D341Med (cell line): Measurements from ENCODE around the gene MS4A18.
"Not testable (repeated sequence)": the region's sequence is repeated elsewhere in the genome, so short reads cannot be mapped to it uniquely, and the experiment has no call there.

ENCODE experiments used
- DNase-seq: peaks from one replicate; pipeline ENCODE4 v3.0.0; 2012; ENCODE audit warnings: low spot score

MS4A18 gene

GRCh38 chr11:60724420-60724819 is at the start of gene MS4A18:
MS4A18 (plus strand) TSS chr11:60724720.
- no peak for DNase-seq

- not testable (repeated sequence) for DNase-seq
These were observed 46.3 kb upstream of the MS4A18 start for GRCh38 chr11:60678231-60678630.

DNA sequence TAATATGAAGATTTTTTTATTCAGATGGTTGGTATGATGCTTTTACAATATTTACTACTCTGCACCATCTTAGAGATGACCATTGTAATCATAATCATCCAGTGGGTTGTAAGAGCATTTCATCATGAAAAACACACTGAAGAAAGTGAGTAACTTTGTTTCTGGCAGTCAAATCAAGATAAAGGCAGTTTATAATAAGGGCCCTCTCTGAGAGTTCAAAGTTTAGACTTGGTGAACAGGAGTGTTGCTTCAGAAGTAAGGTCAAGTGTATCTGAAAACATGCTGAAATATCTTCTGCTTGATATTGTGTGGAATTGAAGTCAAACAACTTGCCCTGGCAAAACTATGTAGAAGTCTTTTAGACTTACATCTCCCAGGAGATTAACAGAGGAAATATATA is 44.6 kb upstream of the MS4A18 start:
- DNase-seq = no peak

- no peak for DNase-seq
These were observed 43.9 kb upstream of the MS4A18 start for GRCh38 chr11:60680455-60681119.

DNA sequence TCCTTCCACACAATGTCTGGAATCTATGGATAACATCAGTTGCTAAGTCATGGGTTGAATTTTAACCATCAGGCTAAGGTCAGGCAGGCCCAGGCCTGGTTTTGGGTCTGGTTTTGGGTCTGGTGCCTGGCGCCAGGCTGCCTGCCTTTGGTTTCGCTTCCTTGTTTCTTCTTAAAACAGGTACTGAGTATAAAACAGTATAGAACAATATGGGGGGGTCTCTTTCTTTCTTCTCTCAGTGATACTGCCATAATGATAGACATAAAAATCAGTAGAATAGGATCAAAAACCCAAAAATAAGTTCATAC is 40.0 kb upstream of the MS4A18 start:
- DNase-seq = not testable (repeated sequence)

- no peak for DNase-seq
These were observed 32.9 kb upstream of the MS4A18 start for GRCh38 chr11:60691661-60692060.

GRCh38 chr11:60699284-60699691 is 25.2 kb upstream of the MS4A18 start, which contains the start of gene MS4A8:
MS4A8 (plus strand) TSS chr11:60699612; CDS start chr11:60700861, 1,249 bp downstream.
- no peak for DNase-seq

DNA sequence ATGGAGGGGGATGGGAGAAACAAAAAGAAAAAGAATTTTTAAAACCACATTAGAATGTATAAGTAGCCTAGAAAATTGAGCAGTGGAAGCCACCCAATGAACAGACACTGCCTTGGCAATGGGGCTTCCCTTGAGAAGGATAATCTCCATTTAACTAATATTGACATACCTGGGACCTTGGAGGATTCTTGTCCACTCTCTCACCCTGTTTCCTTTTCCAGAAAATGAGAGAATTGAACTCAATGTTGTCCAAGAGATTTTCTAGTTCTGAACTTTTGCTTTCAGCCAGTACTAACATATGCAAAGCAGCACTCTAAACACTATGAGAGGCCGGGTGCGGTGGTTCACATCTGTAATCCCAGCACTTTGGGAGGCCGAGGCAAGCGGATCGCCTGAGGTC is 24.6 kb upstream of the MS4A18 start:
- DNase-seq = no peak

DNA sequence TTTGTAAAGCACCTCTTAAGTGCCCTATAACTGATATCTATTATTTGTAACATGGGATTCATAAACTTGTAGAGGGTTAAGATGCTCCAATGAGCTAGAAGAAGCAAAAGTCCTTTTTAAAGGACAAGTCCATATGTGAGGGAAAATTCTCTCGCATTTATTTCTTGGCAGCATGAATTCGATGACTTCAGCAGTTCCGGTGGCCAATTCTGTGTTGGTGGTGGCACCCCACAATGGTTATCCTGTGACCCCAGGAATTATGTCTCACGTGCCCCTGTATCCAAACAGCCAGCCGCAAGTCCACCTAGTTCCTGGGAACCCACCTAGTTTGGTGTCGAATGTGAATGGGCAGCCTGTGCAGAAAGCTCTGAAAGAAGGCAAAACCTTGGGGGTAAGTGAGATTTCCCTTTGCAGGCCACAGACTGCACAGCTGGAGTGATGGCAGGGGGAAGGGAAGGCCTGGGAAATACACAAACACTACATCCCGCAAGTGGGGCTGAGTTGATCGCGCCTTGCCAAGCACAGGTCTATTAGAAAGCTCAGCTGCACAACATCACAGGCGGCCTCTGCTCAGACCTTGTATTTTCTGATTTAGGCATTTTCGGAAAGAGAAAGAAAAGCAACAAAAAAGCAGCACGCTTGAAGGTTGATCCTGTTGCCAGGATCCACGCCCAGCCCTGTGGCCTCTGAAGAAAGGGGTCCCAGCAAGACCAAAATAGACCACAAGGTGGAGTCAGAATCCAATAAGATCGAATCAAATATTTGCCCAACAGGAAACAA is 23.6 kb upstream of the MS4A18 start:
- peak; percentile 60 for DNase-seq

DNA sequence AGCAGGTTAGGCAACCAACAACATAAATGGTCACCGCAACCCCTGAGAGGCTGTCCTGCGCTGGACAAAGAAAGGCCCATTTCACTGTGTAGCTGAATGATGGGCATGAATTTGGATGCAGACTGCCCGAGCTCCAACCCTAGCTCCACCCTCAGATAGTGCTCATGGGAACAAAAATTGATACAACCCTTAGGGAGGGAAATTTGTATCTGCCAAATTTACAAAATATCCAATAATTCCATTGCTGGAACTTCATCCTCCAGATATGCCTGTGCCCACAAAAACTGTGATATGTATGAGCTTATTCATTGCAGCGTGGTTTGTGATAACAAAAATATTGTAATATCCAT is 23.1 kb upstream of the MS4A18 start:
- DNase-seq = no peak

- no peak for DNase-seq
These were observed 21.1 kb upstream of the MS4A18 start for GRCh38 chr11:60703374-60703773.

GRCh38 chr11:60705895-60706294 is 18.6 kb upstream of the MS4A18 start:
- no peak for DNase-seq

- DNase-seq = no peak
These were observed 17.6 kb upstream of the MS4A18 start for GRCh38 chr11:60706931-60707330.

GRCh38 chr11:60710482-60710881 is 14.0 kb upstream of the MS4A18 start:
- no peak for DNase-seq

GRCh38 chr11:60711276-60711675 is 13.2 kb upstream of the MS4A18 start:
- DNase-seq = no peak

GRCh38 chr11:60713423-60713822 is 11.1 kb upstream of the MS4A18 start:
- not testable (repeated sequence) for DNase-seq

- DNase-seq = no peak
These were observed 6.6 kb upstream of the MS4A18 start for GRCh38 chr11:60717956-60718355.

DNA sequence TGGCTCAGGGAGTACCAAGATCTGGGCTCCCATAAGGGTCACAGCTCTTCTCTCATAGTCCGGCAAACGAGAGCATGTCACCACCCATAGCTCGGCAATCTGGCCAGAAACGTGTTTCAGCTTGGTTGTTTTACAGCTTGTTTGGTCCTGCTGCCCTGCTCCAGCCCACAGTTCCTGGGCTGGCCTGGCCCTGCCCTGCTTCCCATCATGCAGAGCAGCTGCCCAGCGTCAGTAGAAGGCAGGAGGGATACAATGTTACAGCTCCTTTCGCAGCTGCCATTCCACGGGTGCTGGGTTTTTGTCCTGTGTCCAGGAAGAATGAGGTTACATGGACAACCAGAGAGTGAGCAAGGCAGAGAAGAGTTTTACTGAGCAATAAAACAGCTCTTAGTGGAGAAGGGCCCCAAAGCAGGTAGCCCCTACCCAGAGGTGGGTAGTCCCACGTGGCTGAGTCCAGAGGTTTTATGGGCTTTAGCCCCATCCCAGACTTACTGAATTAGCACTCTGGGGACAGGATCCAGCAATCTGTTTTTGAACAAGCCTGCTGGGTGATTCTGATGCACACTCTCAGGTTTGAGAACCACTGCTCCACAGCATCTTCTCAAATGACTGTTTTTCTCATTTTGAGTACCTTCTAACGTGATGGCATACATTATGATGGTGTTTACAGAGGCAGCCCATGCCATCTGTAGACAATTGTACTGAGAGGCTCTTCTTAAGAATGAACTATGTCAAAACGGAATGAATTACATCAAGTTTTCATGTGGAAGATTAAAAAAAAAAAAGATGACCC is 5.8 kb upstream of the MS4A18 start:
- DNase-seq = no peak

GRCh38 chr11:60719391-60719790 is 5.1 kb upstream of the MS4A18 start:
- DNase-seq = no peak

GRCh38 chr11:60720460-60720859 is 4.1 kb upstream of the MS4A18 start:
- DNase-seq = no peak

GRCh38 chr11:60725592-60725991 is 1.1 kb downstream of the MS4A18 start:
- no peak for DNase-seq

GRCh38 chr11:60731586-60731985 is 7.1 kb downstream of the MS4A18 start:
- DNase-seq = no peak

DNA sequence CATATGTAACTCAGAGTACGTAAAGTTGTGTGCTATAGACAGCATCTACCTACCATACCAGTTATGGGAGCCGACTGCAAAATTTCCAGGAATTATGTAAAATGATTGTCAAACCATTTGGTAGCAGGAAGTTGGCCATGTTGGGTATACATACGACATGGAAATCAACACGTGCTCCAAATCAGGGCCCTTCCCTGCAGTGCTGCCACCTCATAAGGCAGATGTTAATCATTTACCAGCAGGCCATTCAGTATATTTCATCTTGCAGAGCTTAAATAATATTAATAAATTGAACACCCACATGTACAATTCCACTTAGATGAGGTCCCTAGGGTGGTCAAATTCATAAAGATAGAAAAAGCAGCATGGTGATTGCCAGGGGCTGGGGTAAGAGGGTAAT is 9.8 kb downstream of the MS4A18 start:
- DNase-seq = no peak
